Mucosa of stomach (tissue), 1 donor: Measurements from ENCODE around the gene ITPR1.

Source experiments
- H3K27me3 ChIP-seq: one replicate; pipeline ENCODE4 v1.7.0; 2013; ENCODE audit warnings: mild to moderate bottlenecking, low read length; ENCODE audit not compliant: control insufficient read depth, insufficient read depth
- H3K36me3 ChIP-seq: one replicate; pipeline ENCODE4 v1.7.0; 2013; ENCODE audit warnings: low read length; ENCODE audit not compliant: control insufficient read depth, insufficient read depth
- H3K4me1 ChIP-seq: one replicate; pipeline ENCODE4 v1.7.0; 2013; ENCODE audit warnings: mild to moderate bottlenecking, low read length; ENCODE audit not compliant: control insufficient read depth, insufficient read depth
- H3K4me3 ChIP-seq: one replicate; pipeline ENCODE4 v1.7.0; 2013; ENCODE audit warnings: low read length
- H3K9ac ChIP-seq: one replicate; pipeline ENCODE4 v1.7.0; 2013; ENCODE audit warnings: mild to moderate bottlenecking, low read length, moderate library complexity
- H3K9me3 ChIP-seq: one replicate; pipeline ENCODE4 v1.7.0; 2013; ENCODE audit warnings: mild to moderate bottlenecking, low read length, moderate library complexity; ENCODE audit not compliant: control insufficient read depth
- donor health status: Pancreatic carcinoma.

The ITPR1 gene

DNA sequence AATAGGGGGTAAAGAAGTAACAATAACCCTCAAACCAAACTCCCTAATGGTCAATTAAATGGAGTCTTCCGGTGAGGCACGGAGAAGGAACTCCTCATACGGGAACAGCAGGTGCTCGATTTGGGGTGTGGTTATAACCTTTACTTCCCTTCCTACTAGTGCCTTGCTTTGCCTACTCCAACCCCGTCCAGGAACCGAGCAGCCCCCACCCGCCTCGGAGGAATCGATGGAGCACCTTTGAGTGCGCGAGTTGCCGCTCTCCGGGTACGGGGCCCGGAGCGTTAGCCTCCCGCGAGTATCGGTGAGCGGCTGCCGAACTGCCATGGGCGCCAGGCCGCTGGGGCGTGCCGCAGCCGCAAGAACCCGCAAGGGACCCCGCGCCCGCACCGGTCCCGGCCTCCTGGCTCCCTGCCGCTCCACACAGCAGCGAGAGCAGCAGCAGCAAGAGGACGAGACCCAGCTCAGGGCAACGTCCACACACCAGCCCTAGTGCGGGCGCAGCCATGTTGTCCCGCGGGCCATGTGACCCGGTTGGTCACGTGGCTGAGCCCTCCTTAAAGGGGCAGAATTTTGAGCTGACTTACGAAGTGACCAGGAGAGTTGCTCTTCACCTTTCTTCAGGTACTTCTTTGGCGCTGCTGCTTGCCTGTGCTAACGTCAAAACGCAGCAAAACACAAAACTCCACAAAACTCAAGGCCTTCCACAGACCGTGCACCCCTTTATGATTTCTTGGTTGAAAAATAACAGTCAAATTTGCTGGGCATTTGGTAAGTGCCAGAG is 26.2 kb upstream of the ITPR1 start, which contains the start of gene SUMF1:
SUMF1 (minus strand) TSS at position 529 of the 781 bp plus-strand sequence; CDS start at position 505, 24 bp downstream.
- H3K4me3 ChIP-seq = peak within 1 kb of the TSS; percentile 71
- no peaks in the 10 kb centered on the region for H3K27me3 ChIP-seq
- H3K9ac ChIP-seq = peak within 1 kb of the TSS; percentile 93
- H3K4me1 ChIP-seq = peaks cover 8% of the 10 kb centered on the region
- no peaks in the 10 kb centered on the region for H3K9me3 ChIP-seq
- H3K36me3 ChIP-seq = no peaks in the 10 kb centered on the region

DNA sequence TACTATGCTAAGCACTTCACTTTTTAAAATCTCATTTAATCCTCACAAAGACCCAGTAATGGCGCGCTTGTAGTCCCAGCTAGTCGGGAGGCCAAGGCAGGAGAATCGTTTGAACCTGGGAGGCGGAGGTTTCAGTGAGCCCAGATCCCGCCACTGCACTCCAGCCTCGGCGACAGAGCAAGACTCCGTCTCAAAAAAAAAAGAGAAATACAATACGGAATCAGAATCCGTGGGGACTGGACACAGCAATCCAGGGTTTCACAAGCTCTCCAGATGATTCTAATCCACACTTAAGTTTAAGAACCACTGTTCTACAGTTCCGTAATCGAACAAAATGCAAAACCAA is 25.7 kb upstream of the ITPR1 start:
- H3K4me1 ChIP-seq = peaks cover 5% of the 10 kb centered on the region
- no peaks in the 10 kb centered on the region for H3K9me3 ChIP-seq
- H3K4me3 ChIP-seq = peak overlapping the region; percentile 71
- H3K27me3 ChIP-seq = no peaks in the 10 kb centered on the region
- peak overlapping the region; percentile 93 for H3K9ac ChIP-seq
- no peaks in the 10 kb centered on the region for H3K36me3 ChIP-seq

DNA sequence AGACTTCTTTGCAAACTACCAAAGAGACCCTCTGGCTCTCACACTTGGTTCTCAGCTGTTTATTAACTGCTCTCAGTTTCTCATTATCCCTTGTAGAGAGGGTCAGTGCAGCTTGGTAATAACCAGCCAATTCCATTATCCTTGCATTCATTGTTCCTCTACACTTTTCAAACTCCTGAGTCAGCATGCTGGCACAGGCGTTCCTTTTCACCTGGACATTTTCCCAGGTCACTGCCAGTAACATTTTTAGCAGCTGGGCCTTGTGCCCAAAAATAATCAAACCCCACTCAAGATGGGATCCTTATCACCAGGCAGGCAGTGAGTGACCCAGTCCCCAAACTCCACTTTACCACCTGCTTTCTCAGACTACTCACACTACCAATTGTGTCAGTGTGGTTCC is 21.2 kb upstream of the ITPR1 start:
- no peak overlapping the region for H3K4me3 ChIP-seq
- no peak overlapping the region for H3K9ac ChIP-seq
- H3K36me3 ChIP-seq = no peaks in the 10 kb centered on the region
- H3K27me3 ChIP-seq = peaks cover 2% of the 10 kb centered on the region
- peaks cover 5% of the 10 kb centered on the region for H3K4me1 ChIP-seq
- H3K9me3 ChIP-seq = no peaks in the 10 kb centered on the region

DNA sequence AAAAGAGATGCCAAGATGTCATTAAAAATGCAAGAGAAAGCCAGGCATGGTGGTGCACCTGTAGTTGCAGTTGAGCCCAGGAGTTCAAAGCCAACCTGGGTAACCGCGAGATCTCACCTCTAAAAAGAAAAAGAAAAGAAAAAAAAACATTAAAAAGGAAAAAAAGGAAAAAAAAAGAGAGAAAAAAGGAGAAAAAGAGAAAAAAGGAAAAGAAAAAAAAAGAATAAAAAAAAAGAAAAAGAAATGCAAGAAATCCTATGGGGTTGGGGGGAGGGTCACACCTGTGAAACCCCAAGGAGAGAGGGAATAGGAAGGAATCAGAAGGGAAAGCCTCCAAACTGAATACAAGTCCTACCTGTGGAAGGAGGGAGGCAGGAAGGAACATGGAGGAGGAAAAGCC is 20.8 kb upstream of the ITPR1 start:
- peaks cover 4% of the 10 kb centered on the region for H3K27me3 ChIP-seq
- H3K9me3 ChIP-seq = no peaks in the 10 kb centered on the region
- no peak overlapping the region for H3K9ac ChIP-seq
- H3K4me1 ChIP-seq = peaks cover 3% of the 10 kb centered on the region
- no peaks in the 10 kb centered on the region for H3K36me3 ChIP-seq
- no peak overlapping the region for H3K4me3 ChIP-seq

DNA sequence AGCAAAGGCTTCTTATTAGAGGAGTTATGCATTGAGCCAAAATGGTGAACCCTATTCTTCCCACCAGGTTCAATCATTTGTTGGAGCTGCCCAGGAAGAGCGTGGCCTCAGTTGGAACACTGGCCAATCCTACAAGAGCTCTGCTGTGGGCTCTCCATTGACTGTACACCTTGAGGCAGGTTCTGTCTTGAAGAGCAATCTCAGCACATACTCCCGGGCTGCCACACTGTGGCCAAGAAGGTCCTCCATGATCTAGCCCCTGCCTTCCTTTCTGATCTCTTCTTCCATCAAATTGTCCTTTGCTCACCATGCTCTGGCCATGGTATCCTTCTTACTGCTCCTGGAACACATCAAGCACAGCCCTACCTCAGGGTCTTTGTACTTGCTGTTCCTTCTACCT is 20.4 kb upstream of the ITPR1 start:
- H3K27me3 ChIP-seq = peaks cover 4% of the 10 kb centered on the region
- H3K9ac ChIP-seq = no peak overlapping the region
- no peak overlapping the region for H3K4me3 ChIP-seq
- H3K36me3 ChIP-seq = no peaks in the 10 kb centered on the region
- H3K9me3 ChIP-seq = no peaks in the 10 kb centered on the region
- no peaks in the 10 kb centered on the region for H3K4me1 ChIP-seq

DNA sequence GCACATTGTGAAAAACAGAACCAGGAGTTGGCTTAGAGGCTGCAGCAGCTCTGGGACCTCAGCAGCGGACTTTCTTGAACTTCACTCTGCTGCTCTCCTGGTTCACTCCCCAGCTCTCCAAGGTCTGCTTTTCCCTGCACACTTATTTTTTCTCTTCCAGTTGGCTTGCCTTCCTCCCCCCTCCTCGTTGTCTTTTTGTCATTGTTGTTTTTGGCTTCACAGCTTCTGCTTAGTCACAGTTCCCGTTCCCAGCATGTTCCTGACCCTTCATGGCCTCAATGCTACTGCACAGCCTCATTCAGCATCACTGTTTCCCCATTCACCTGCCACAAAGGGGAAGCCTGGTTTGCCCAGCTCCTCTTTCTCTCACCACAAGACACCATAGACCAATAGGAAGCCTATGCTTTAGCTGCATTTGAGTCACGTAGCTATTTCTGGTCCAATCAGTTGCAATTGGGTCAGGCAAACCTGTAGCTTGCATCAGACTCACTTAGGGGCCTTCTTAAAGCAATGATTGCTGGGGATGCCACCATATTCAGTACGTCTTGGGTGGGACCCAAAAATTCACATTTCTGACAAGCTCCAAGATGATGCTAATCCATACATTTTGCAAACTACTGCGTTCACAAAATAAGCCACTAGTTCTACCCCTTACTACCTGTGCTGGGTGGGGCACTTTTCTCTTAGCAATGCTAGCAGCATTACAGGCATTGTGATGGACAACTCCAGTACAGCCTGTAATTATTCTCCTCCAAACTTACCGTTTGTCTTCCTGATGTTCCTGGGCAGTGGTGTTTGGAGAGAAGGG is 18.3 kb upstream of the ITPR1 start:
- Histone ChIP-seq H3K4me3 (no peak overlapping the region), H3K27me3 (peaks cover 4% of the 10 kb centered on the region)

DNA sequence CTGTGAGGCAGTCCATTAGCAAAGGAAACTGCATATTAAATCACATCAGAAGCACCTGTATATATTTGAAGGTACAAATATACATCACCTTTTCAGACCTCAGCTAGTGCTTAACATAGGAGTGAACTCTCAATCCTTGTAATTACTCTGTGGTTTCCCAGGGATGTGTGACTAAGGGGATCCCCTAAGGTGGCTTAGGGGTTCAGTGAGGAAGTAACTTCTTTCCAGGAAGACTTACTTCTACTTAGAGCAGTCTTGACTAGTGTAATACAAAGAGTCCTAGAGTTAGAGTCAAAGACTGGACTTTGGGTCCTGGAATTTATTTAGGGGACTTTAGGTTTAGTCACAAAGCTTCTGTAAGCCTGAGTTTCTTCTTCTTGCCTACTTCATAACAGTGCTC is 17.3 kb upstream of the ITPR1 start:
- Histone ChIP-seq H3K9me3 (no peaks in the 10 kb centered on the region), H3K4me1 (no peaks in the 10 kb centered on the region), H3K27me3 (peaks cover 4% of the 10 kb centered on the region), H3K9ac (no peak overlapping the region), H3K36me3 (no peaks in the 10 kb centered on the region), H3K4me3 (no peak overlapping the region)

More for the DNA sequence above, 18.3 kb upstream of the ITPR1 start:
- Histone ChIP-seq H3K9me3 (no peaks in the 10 kb centered on the region), H3K4me1 (no peaks in the 10 kb centered on the region), H3K36me3 (no peaks in the 10 kb centered on the region), H3K9ac (no peak overlapping the region)

DNA sequence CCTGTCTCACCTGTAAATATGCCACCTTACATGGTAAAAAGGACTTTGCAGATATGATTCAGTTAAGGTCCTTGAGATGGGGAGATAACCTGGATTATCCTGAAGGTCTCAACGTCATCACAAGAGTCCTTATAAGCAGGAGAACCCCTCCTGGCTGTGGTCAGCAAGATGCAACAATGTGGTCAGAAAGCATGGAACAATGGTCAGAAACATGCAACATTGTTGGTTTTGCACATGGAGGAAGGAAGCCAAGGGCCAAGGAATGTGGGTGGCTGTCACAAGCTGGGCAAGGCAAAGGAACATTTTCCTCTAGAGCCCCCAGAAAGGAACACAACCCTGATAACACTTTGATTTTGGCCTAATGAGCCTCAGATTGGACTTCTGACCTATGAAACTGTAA is 16.7 kb upstream of the ITPR1 start:
- Histone ChIP-seq H3K27me3 (peaks cover 4% of the 10 kb centered on the region), H3K4me1 (no peaks in the 10 kb centered on the region), H3K36me3 (no peaks in the 10 kb centered on the region), H3K4me3 (no peak overlapping the region), H3K9ac (no peak overlapping the region), H3K9me3 (no peaks in the 10 kb centered on the region)

DNA sequence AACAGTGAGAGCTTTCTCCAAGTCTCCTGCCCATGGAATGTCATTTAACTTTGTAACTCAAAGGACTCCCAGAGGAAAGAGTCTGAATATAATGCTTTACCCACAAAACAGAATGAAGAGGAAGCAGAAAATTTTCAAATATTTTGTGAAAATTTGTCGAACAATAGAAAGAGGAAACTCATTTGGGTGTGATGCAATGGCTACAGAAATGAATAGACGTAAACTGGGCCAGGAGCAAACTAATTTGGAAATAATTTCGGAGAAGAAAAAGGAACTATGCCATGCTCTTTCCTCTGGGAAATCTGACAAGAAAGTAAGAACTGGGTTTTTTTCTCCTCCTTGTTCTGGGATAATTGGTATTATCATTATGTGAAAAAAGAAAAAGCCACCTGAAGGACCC is 14.9 kb upstream of the ITPR1 start:
- Histone ChIP-seq H3K9me3 (no peaks in the 10 kb centered on the region), H3K27me3 (peaks cover 4% of the 10 kb centered on the region), H3K36me3 (no peaks in the 10 kb centered on the region), H3K4me1 (no peaks in the 10 kb centered on the region), H3K4me3 (no peak overlapping the region), H3K9ac (no peak overlapping the region)

DNA sequence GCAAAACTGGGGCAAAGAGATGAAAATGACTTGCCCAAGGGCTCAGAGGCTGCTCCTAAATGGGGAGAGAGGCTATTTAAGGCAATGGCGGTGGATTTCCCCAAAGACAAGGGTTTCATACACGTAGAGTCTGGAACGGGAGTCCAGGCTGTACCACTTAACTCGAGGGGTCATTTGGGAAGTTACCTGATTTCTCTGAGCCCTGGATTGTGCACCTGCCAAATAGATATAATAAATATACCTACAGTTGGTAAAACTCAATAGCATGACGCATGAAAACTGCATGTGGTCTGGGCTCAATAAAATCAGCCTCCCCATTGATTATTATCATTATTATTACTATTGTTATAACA is 1.3 kb upstream of the ITPR1 start:
- Histone ChIP-seq H3K4me1 (peaks cover 21% of the 10 kb centered on the region), H3K9ac (no peak overlapping the region), H3K4me3 (no peak overlapping the region)

DNA sequence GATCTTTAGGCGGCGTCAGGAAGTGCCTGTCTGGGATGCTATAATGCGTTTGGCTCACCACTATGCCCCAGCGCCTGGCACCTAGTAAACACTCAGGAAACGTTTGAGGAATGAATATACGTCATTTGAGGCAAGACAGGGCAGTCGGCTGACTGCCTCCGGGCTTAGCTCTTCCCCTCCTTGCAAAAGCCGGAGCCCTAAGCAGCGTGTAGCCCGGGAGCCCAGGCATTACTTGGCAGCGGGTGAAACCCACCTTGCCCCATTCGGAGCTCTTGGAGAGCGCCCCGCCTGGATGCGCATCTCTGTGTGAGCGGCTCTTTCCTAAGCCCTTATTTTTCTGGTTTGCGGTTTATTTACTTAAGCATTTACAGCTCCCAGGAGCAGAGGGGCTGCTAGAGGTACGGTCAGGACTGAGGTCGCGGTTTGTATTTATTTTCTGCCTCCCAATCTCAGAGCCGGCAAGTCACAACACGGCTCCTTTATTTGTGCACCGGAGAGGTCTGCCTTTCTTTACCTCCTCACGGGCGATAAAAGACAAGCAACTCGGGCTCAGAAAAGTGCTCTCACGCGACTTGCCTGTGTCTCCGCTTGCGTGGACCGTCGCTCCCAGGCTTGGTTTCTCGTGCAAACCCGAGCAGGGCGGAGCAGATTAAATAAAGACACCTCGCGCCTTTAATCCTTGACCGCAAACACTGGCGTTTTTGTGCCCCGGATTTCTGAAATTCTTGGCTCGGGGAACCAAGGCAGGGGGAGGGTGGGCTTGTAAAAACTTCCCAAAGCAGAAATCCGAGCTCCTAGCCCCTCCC is 737 bp upstream of the ITPR1 start:
- Histone ChIP-seq H3K4me1 (peaks cover 21% of the 10 kb centered on the region), H3K9me3 (no peaks in the 10 kb centered on the region), H3K27me3 (no peaks in the 10 kb centered on the region), H3K4me3 (peak overlapping the region; percentile 77), H3K9ac (peak overlapping the region; percentile 75), H3K36me3 (no peaks in the 10 kb centered on the region)

More for the DNA sequence above, 1.3 kb upstream of the ITPR1 start:
- Histone ChIP-seq H3K27me3 (no peaks in the 10 kb centered on the region), H3K36me3 (no peaks in the 10 kb centered on the region), H3K9me3 (no peaks in the 10 kb centered on the region)
